HL-60/S4 treated with phorbol 12-myristate 13-acetate at 8.2 ng/mL for 4 days and 3 days (cell line): ENCODE measurements around the gene AP1G1.
"Not testable (repeated sequence)": the region's sequence is repeated elsewhere in the genome, so short reads cannot be mapped to it uniquely, and the experiment has no call there.

Source experiments
- in situ Hi-C: fragments of 300-500 bp; cut with MboI; formaldehyde crosslinking; loops from 2 replicates; pipeline ENCODE4 v1.15.0; 2022; ENCODE audit warnings: low sequenced_read_pairs

AP1G1 gene

DNA sequence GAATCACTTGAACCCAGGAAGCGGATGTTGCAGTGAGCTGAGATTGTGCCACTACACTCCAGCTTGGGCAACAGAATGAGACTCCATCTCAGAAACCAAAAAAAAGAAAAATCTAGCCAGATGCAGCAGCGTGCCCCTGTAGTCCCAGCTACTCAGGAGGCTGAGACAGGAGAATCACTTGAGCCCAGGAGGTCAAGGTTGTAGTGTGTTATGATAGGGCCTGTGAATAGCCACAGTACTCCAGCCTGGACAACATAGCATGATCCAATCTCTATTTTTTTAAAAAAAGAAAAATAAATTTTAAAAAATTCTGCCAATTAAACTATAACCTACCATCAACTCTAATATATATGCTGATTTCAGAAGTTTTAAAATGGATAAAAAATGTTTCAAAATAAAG is 99.9 kb downstream of the AP1G1 start:
- in situ Hi-C loops = no loop called here

GRCh38 chr16:71707199-71707598 is 101.4 kb downstream of the AP1G1 start:
- in situ Hi-C loops = no loop called here

GRCh38 chr16:71706046-71706445 is 102.6 kb downstream of the AP1G1 start:
- in situ Hi-C loops = no loop called here

GRCh38 chr16:71703333-71703732 is 105.3 kb downstream of the AP1G1 start:
- in situ Hi-C loops = no loop called here

DNA sequence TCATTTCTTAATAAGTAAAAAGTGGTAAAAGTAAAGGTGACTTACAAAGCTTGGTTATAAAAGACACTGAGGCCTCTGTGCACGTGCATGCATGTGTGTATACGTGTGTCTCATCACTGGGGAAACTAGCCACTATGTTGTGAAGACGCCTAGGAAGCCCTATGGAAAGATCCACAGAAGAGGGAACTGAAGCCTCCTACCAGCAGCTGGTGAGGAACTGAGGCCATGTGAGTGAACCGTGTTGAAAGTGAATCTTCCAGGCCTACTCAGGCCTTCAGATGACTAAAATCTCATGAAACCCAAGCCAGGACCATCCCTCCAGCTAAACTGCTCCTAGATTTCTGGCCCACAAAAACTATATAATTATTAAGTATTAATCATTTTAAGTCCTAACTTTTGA is 107.8 kb downstream of the AP1G1 start:
- in situ Hi-C loops = no loop called here

DNA sequence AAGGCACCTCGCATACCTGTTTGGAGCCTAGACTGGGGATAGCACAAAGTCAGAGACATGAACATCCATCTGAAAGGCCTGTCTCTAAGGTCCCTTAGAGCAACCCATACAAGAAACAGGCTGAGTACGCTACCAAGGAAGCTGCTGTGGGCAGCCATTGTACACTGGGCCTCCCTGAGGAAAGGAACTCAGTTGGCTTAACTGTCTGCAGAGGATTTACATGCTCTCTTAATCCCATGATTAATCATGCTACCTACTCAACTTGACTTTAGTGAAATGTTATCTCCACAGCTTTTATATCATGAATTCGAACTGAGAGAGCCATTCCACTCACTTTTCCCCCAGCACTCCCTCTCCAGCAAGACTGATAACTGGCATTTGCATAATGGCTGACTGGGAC is 110.1 kb downstream of the AP1G1 start:
- in situ Hi-C loops = no loop called here

DNA sequence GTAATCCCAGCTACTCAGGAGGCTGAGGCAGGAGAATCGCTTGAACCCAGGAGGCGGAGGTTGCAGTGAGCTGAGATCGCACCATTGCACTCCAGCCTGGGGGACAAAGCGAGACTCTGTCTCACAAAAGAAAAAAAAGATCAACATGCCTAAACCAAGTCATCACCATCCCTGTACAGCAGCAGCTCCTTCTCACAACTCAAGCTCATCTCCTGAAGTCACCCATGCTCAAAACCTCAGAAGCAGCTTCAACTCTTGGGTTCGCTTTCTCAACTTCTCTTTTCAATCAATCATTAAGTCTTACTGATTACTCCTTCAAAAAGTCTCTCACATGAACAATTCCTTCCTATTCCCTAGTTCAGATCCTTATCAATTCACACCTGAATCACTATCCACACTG is 115.5 kb downstream of the AP1G1 start:
- in situ Hi-C loops = no loop called here

GRCh38 chr16:71689901-71690300 is 118.7 kb downstream of the AP1G1 start:
- in situ Hi-C loops = no loop called here

- in situ Hi-C loops = no loop called here
Measured at GRCh38 chr16:71687861-71688260, 120.8 kb downstream of the AP1G1 start.

- in situ Hi-C loops = not testable (repeated sequence)
Measured at GRCh38 chr16:71684280-71684679, 124.4 kb downstream of the AP1G1 start.

- in situ Hi-C loops = no loop called here
Measured at GRCh38 chr16:71681360-71681759, 127.3 kb downstream of the AP1G1 start.
